GM12874 (cell line): ENCODE data around the gene LRRC43.

Experiments used
- CTCF ChIP-seq: IDR thresholded peaks from 2 replicates; pipeline ENCODE4 v1.5.1; 2011; ENCODE audit warnings: low read depth, mild to moderate bottlenecking, control low read depth, low read length, moderate library complexity; ENCODE audit not compliant: insufficient read depth

LRRC43 gene

GRCh38 chr12:122160761-122161160 is 22.2 kb upstream of the LRRC43 start:
- no peak for TF ChIP-seq CTCF

- no peak for TF ChIP-seq CTCF
Observed at GRCh38 chr12:122161682-122162081, 21.2 kb upstream of the LRRC43 start.

GRCh38 chr12:122162976-122163375 is 19.9 kb upstream of the LRRC43 start:
- TF ChIP-seq CTCF: no peak

GRCh38 chr12:122166422-122167349 is 16.2 kb upstream of the LRRC43 start:
- no peak for TF ChIP-seq CTCF

GRCh38 chr12:122167356-122167925 is 15.5 kb upstream of the LRRC43 start:
- no peak for TF ChIP-seq CTCF

- no peak for TF ChIP-seq CTCF
Observed at GRCh38 chr12:122168492-122168891, 14.4 kb upstream of the LRRC43 start.

- no peak for TF ChIP-seq CTCF
Observed at GRCh38 chr12:122171399-122171798, 11.5 kb upstream of the LRRC43 start.
